ENCODE measurements around the gene FERMT1.
"Not testable (repeated sequence)": the region's sequence is repeated elsewhere in the genome, so short reads cannot be mapped to it uniquely, and the experiment has no call there.

FERMT1 gene

GRCh38 chr20:6069669-6070068 is 53.2 kb downstream of the FERMT1 start:
- no peak for DNase-seq (ENCODE audit: low read depth, low spot score)

- DNase-seq (ENCODE audit: low read depth, low spot score): no peak
Measured at GRCh38 chr20:6067763-6068318, 55.0 kb downstream of the FERMT1 start.

GRCh38 chr20:6066582-6066981 is 56.2 kb downstream of the FERMT1 start:
- no peak for DNase-seq (ENCODE audit: low read depth, low spot score)

- DNase-seq (ENCODE audit: low read depth, low spot score): no peak
Measured at GRCh38 chr20:6061544-6061943, 61.3 kb downstream of the FERMT1 start.

- DNase-seq (ENCODE audit: low read depth, low spot score): no peak
Measured at GRCh38 chr20:6060213-6060612, 62.6 kb downstream of the FERMT1 start.

- no peak for DNase-seq (ENCODE audit: low read depth, low spot score)
Measured at GRCh38 chr20:6058684-6059295, 64.0 kb downstream of the FERMT1 start.

- DNase-seq (ENCODE audit: low read depth, low spot score): no peak
Measured at GRCh38 chr20:6057691-6058090, 65.1 kb downstream of the FERMT1 start.

- no peak for DNase-seq (ENCODE audit: low read depth, low spot score)
Measured at GRCh38 chr20:6057139-6057538, 65.7 kb downstream of the FERMT1 start.

- no peak for DNase-seq (ENCODE audit: low read depth, low spot score)
Measured at GRCh38 chr20:6055981-6056569, 66.8 kb downstream of the FERMT1 start.

GRCh38 chr20:6055161-6055783 is 67.6 kb downstream of the FERMT1 start:
- DNase-seq (ENCODE audit: low read depth, low spot score): no peak

GRCh38 chr20:6054689-6055051 is 68.2 kb downstream of the FERMT1 start:
- not testable (repeated sequence) for DNase-seq (ENCODE audit: low read depth, low spot score)

- no peak for DNase-seq (ENCODE audit: low read depth, low spot score)
Measured at GRCh38 chr20:6053776-6054688, 68.8 kb downstream of the FERMT1 start, which contains the start of gene LRRN4. TSS of gene LRRN4 (minus strand) at chr20:6054060. CDS start at chr20:6052799, 1,261 bp downstream.

GRCh38 chr20:6053064-6053775 is 69.6 kb downstream of the FERMT1 start:
- DNase-seq (ENCODE audit: low read depth, low spot score): no peak

GRCh38 chr20:6051505-6051904 is 71.3 kb downstream of the FERMT1 start:
- DNase-seq (ENCODE audit: low read depth, low spot score): no peak

- no peak for DNase-seq (ENCODE audit: low read depth, low spot score)
Measured at GRCh38 chr20:6048391-6048790, 74.4 kb downstream of the FERMT1 start.

- DNase-seq (ENCODE audit: low read depth, low spot score): no peak
Measured at GRCh38 chr20:6046432-6046831, 76.4 kb downstream of the FERMT1 start.

GRCh38 chr20:6045566-6045965 is 77.3 kb downstream of the FERMT1 start:
- no peak for DNase-seq (ENCODE audit: low read depth, low spot score)

- no peak for DNase-seq (ENCODE audit: low read depth, low spot score)
Measured at GRCh38 chr20:6044115-6044514, 78.7 kb downstream of the FERMT1 start.

- no peak for DNase-seq (ENCODE audit: low read depth, low spot score)
Measured at GRCh38 chr20:6041808-6042265, 81.0 kb downstream of the FERMT1 start.

- no peak for DNase-seq (ENCODE audit: low read depth, low spot score)
Measured at GRCh38 chr20:6040958-6041807, 81.6 kb downstream of the FERMT1 start.
